Mesendoderm (in vitro differentiated cells): ENCODE data around the gene MACROD2.
A peak's percentile ranks its signal among the peaks of the same experiment; 100 is the strongest.
"Not testable (repeated sequence)": the region's sequence is repeated elsewhere in the genome, so short reads cannot be mapped to it uniquely, and the experiment has no call there.

Experiments used
- DNase-seq: peaks from one replicate; pipeline ENCODE4 v3.0.0; 2013
- H2AK5ac ChIP-seq: 2 replicates; pipeline ENCODE4 v1.6.1; 2013; ENCODE audit warnings: low read length, inconsistent platforms
- H2BK120ac ChIP-seq: 2 replicates; pipeline ENCODE4 v1.6.1; 2013; ENCODE audit warnings: low read depth, mild to moderate bottlenecking, low read length, moderate library complexity, mixed read lengths
- H2BK15ac ChIP-seq: replicated peaks from 2 replicates; pipeline ENCODE4 v1.6.1; 2013; ENCODE audit warnings: low read depth, mild to moderate bottlenecking, moderate library complexity
- H2BK5ac ChIP-seq: 2 replicates; pipeline ENCODE4 v1.6.1; 2013; ENCODE audit warnings: low read length, inconsistent platforms
- H3K18ac ChIP-seq: 2 replicates; pipeline ENCODE4 v1.6.1; 2013; ENCODE audit warnings: mild to moderate bottlenecking, low read length, mixed read lengths
- H3K23ac ChIP-seq: one replicate; pipeline ENCODE4 v1.6.1; 2013; ENCODE audit warnings: low read length
- H3K27ac ChIP-seq: 2 replicates; pipeline ENCODE4 v1.5.1; 2013; ENCODE audit warnings: low read depth, mild to moderate bottlenecking, inconsistent platforms, low read length, moderate library complexity
- H3K27me3 ChIP-seq: 2 replicates; pipeline ENCODE4 v1.6.1; 2013; ENCODE audit warnings: low read length, control low read depth, mild to moderate bottlenecking, inconsistent platforms; ENCODE audit not compliant: insufficient read depth, poor library complexity
- H3K36me3 ChIP-seq: 2 replicates; pipeline ENCODE4 v1.6.1; 2013; ENCODE audit warnings: low read length, inconsistent platforms; ENCODE audit not compliant: control insufficient read depth, insufficient read depth
- H3K4ac ChIP-seq: one replicate; pipeline ENCODE4 v1.6.1; 2013; ENCODE audit warnings: low read depth, mild to moderate bottlenecking, low read length, moderate library complexity
- H3K4me1 ChIP-seq: 2 replicates; pipeline ENCODE4 v1.6.1; 2013; ENCODE audit warnings: low read depth, low read length, inconsistent platforms; ENCODE audit not compliant: control insufficient read depth
- H3K4me2 ChIP-seq: 2 replicates; pipeline ENCODE4 v1.6.1; 2013; ENCODE audit warnings: low read length
- H3K4me3 ChIP-seq: 2 replicates; pipeline ENCODE4 v1.5.1; 2013; ENCODE audit warnings: mild to moderate bottlenecking, low read length
- H3K56ac ChIP-seq: one replicate; pipeline ENCODE4 v1.6.1; 2013; ENCODE audit warnings: low read length
- H3K79me1 ChIP-seq: 2 replicates; pipeline ENCODE4 v1.6.1; 2013; ENCODE audit warnings: low read length, inconsistent platforms
- H3K79me2 ChIP-seq: 2 replicates; pipeline ENCODE4 v1.6.1; 2013; ENCODE audit warnings: mild to moderate bottlenecking, low read length; ENCODE audit not compliant: control insufficient read depth, insufficient read depth
- H3K9ac ChIP-seq: 2 replicates; pipeline ENCODE4 v1.6.1; 2013; ENCODE audit warnings: low read length, inconsistent platforms
- H4K5ac ChIP-seq: one replicate; pipeline ENCODE4 v1.6.1; 2013; ENCODE audit warnings: low read length
- H4K8ac ChIP-seq: one replicate; pipeline ENCODE4 v1.6.1; 2013; ENCODE audit warnings: low read depth, mild to moderate bottlenecking, control low read depth, low read length, moderate library complexity
- whole genome bisulfite sequencing: extraction: QIAGEN DNeasy Blood & Tissue Kit; methylation state at CpG from one replicate; pipeline ENCODE4 v1.1.7; 2013; ENCODE audit warnings: low lambda C conversion rate, missing lambda C conversion rate; ENCODE audit not compliant: insufficient coverage; ENCODE audit errors: extremely low coverage; 5-methylcytosine and 5-hydroxymethylcytosine counted together

MACROD2 gene

DNA sequence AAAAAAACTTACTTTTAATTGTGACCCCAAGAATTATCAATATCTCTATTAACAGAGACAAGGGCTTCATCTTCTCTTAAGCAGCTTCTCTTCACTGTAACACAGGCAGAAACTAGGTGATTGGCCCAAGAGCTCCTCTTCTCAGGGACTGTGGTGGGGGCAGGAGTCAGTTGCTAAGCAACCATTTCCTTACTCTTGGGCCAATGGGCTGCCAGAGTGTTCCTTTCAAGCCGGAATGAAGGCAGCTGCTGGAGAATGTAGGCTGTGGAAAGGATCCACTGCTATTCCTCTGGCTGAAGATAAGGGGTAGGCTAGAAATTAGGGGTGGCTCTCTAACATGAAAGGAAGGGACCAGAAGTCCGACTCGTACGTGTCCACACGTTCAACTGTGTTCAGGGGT, 4.9 kb upstream of the MACROD2 start, which contains the start of gene SEL1L2:
TSS of gene SEL1L2 (minus strand) at position 150 of the 400 bp plus-strand sequence. CDS start at position 70, 80 bp downstream.
- H3K4me2 ChIP-seq = no peak within 1 kb of the TSS
- H3K4me3 ChIP-seq = no peak within 1 kb of the TSS
- no peak within 1 kb of the TSS for H2AK5ac ChIP-seq
- H3K9ac ChIP-seq = no peak within 1 kb of the TSS
- H3K56ac ChIP-seq = no peak within 1 kb of the TSS
- WGBS = no CpG with 5 or more reads among the region's 5 CpGs
- no peaks in the 10 kb centered on the region for H3K27me3 ChIP-seq
- no peak within 1 kb of the TSS for H4K8ac ChIP-seq
- no peak within 1 kb of the TSS for H2BK120ac ChIP-seq
- no peak within 1 kb of the TSS for H2BK15ac ChIP-seq
- H4K5ac ChIP-seq = no peak within 1 kb of the TSS
- H3K23ac ChIP-seq = no peak within 1 kb of the TSS
- H3K79me2 ChIP-seq = no peaks in the 10 kb centered on the region
- H2BK5ac ChIP-seq = no peak within 1 kb of the TSS
- DNase-seq = peak; percentile 90
- H3K18ac ChIP-seq = no peak within 1 kb of the TSS
- H3K4me1 ChIP-seq = no peaks in the 10 kb centered on the region
- H3K79me1 ChIP-seq = no peaks in the 10 kb centered on the region
- H3K4ac ChIP-seq = no peak within 1 kb of the TSS
- H3K27ac ChIP-seq = no peak within 1 kb of the TSS
- no peaks in the 10 kb centered on the region for H3K36me3 ChIP-seq

GRCh38 chr20:13991311-13991710, 4.0 kb upstream of the MACROD2 start:
- H3K9ac ChIP-seq = no peak overlapping the region
- H2AK5ac ChIP-seq = no peak overlapping the region
- no peak overlapping the region for H3K56ac ChIP-seq
- no peak overlapping the region for H3K23ac ChIP-seq
- no peak overlapping the region for H2BK120ac ChIP-seq
- no peak overlapping the region for H2BK15ac ChIP-seq
- H3K4ac ChIP-seq = no peak overlapping the region
- no peak overlapping the region for H3K18ac ChIP-seq
- H3K4me2 ChIP-seq = no peak overlapping the region
- H3K36me3 ChIP-seq = no peaks in the 10 kb centered on the region
- H3K4me1 ChIP-seq = no peaks in the 10 kb centered on the region
- H3K79me2 ChIP-seq = no peaks in the 10 kb centered on the region
- no peak overlapping the region for H3K27ac ChIP-seq
- no peaks in the 10 kb centered on the region for H3K27me3 ChIP-seq
- H3K79me1 ChIP-seq = no peaks in the 10 kb centered on the region
- no peak overlapping the region for H4K8ac ChIP-seq
- DNase-seq = peak; percentile 55
- no peak overlapping the region for H2BK5ac ChIP-seq
- WGBS = no CpG with 5 or more reads among the region's 1 CpG
- no peak overlapping the region for H4K5ac ChIP-seq
- no peak overlapping the region for H3K4me3 ChIP-seq

DNA sequence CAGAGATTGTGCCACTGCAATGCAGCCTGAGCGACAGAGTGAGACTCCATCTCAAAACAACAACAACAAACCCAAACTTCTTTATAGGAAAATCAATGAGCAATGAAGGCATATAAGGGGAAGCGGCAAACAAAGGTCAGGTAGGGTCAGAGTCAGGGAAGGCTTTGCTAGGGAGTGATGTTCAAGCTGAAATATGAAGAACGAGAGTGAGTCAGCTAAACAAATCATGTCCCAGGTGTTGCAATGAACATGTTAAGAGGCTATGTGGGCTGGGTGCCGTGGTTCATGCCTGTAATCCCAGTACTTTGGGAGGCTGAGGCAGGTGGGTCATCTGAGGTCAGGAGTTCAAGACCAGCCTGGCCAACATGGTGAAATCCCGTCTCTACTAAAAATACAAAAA, 3.4 kb upstream of the MACROD2 start:
- H3K79me2 ChIP-seq, H2BK5ac ChIP-seq, H3K18ac ChIP-seq, H2BK120ac ChIP-seq, H3K4me3 ChIP-seq, H2BK15ac ChIP-seq, H3K4ac ChIP-seq, H4K5ac ChIP-seq, H3K36me3 ChIP-seq, H4K8ac ChIP-seq, H3K23ac ChIP-seq, H3K27me3 ChIP-seq, H3K4me1 ChIP-seq, DNase-seq, H3K4me2 ChIP-seq, H3K56ac ChIP-seq, H3K79me1 ChIP-seq, H3K9ac ChIP-seq, H3K27ac ChIP-seq, H2AK5ac ChIP-seq: not testable (repeated sequence)
- no CpG with 5 or more reads among the region's 5 CpGs for WGBS

DNA sequence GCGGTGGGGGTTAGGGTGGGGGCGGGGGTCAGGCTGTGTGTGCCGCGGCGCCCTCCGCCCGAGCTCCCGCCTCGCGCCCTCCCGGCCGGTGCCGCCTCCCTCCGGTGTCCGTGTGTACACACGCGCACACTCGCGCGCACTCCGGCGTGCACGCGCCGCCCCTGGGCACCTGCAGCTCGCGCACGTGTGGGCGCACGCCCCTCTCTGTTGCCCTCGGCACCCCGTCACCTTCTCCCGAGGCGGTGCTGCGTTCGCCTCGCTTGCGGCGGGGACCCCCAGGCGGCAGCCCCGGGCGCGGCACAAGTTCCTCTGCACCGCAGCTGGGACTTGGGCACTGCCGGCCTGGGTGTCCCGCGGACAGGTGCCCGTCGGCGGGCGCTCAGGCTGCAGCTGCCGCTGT, 525 bp downstream of the MACROD2 start:
- H3K79me2 ChIP-seq = no peaks in the 10 kb centered on the region
- WGBS = no CpG with 5 or more reads among the region's 52 CpGs

DNA sequence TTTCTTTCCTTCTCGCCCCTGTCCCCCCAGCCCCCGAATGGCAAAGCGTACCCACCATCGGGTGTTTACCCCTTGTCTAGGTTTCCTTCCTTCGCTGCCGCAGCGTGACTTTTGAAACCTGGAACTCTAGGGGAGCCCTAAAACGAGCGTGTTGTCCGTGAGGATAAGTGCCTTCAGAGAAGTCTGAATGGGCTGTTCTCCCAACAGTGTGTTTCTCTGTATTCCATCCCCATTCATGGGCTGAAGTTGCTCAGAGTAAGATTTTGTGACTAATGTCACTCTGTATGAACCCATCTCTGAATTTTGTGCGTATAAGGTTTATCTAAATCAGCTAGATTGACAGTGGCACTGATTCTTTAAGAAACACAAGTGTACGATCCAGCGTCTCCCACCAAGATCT, 949 bp downstream of the MACROD2 start:
- peak; percentile 5 for DNase-seq
- no peak overlapping the region for H2BK5ac ChIP-seq
- H3K56ac ChIP-seq = peak overlapping the region; percentile 71
- H3K79me2 ChIP-seq = no peaks in the 10 kb centered on the region
- no peaks in the 10 kb centered on the region for H3K79me1 ChIP-seq
- no peak overlapping the region for H4K8ac ChIP-seq
- no peak overlapping the region for H3K23ac ChIP-seq
- no peak overlapping the region for H3K27ac ChIP-seq
- WGBS = no CpG with 5 or more reads among the region's 13 CpGs
- H2BK120ac ChIP-seq = no peak overlapping the region
- H2BK15ac ChIP-seq = no peak overlapping the region
- no peak overlapping the region for H2AK5ac ChIP-seq
- no peak overlapping the region for H4K5ac ChIP-seq
- no peak overlapping the region for H3K18ac ChIP-seq
- H3K9ac ChIP-seq = peak overlapping the region; percentile 7
- H3K27me3 ChIP-seq = no peaks in the 10 kb centered on the region
- peak overlapping the region; percentile 61 for H3K4me2 ChIP-seq
- H3K36me3 ChIP-seq = no peaks in the 10 kb centered on the region
- H3K4ac ChIP-seq = no peak overlapping the region
- H3K4me1 ChIP-seq = no peaks in the 10 kb centered on the region
- no peak overlapping the region for H3K4me3 ChIP-seq

More for the DNA sequence above, 525 bp downstream of the MACROD2 start:
- peak overlapping the region; percentile 7 for H3K9ac ChIP-seq
- no peak overlapping the region for H2BK15ac ChIP-seq
- H2BK120ac ChIP-seq = no peak overlapping the region
- H3K79me1 ChIP-seq = no peaks in the 10 kb centered on the region
- no peak overlapping the region for H2AK5ac ChIP-seq
- H3K18ac ChIP-seq = no peak overlapping the region
- peak overlapping the region; percentile 43 for H3K4me3 ChIP-seq
- H4K8ac ChIP-seq = no peak overlapping the region
- H3K4me1 ChIP-seq = no peaks in the 10 kb centered on the region
- peak overlapping the region; percentile 71 for H3K56ac ChIP-seq
- no peak overlapping the region for H3K4ac ChIP-seq
- H3K23ac ChIP-seq = no peak overlapping the region
- H3K36me3 ChIP-seq = no peaks in the 10 kb centered on the region
- no peaks in the 10 kb centered on the region for H3K27me3 ChIP-seq
- peak; percentile 22 for DNase-seq
- H2BK5ac ChIP-seq = no peak overlapping the region
- no peak overlapping the region for H4K5ac ChIP-seq
- no peak overlapping the region for H3K27ac ChIP-seq
- H3K4me2 ChIP-seq = peak overlapping the region; percentile 61

- no peak for DNase-seq
- no peak overlapping the region for H3K9ac ChIP-seq
- WGBS = no CpG with 5 or more reads among the region's 1 CpG
Measured at GRCh38 chr20:14000917-14001316, 5.6 kb downstream of the MACROD2 start.

More at GRCh38 chr20:14000917-14001316, 5.6 kb downstream of the MACROD2 start:
- H3K27ac ChIP-seq = no peak overlapping the region
- H2AK5ac ChIP-seq = no peak overlapping the region
- H3K27me3 ChIP-seq = no peaks in the 10 kb centered on the region
- H2BK5ac ChIP-seq = no peak overlapping the region
- H2BK120ac ChIP-seq = no peak overlapping the region
- H3K18ac ChIP-seq = no peak overlapping the region
- H3K4me1 ChIP-seq = no peaks in the 10 kb centered on the region
- H3K4ac ChIP-seq = no peak overlapping the region
- no peaks in the 10 kb centered on the region for H3K36me3 ChIP-seq
- H3K4me2 ChIP-seq = no peak overlapping the region
- H4K8ac ChIP-seq = no peak overlapping the region
- H4K5ac ChIP-seq = no peak overlapping the region
- H2BK15ac ChIP-seq = no peak overlapping the region
- no peaks in the 10 kb centered on the region for H3K79me2 ChIP-seq
- no peak overlapping the region for H3K56ac ChIP-seq
- no peak overlapping the region for H3K4me3 ChIP-seq
- H3K79me1 ChIP-seq = no peaks in the 10 kb centered on the region
- no peak overlapping the region for H3K23ac ChIP-seq
